ENCODE measurements around the gene PSAP.

DNA sequence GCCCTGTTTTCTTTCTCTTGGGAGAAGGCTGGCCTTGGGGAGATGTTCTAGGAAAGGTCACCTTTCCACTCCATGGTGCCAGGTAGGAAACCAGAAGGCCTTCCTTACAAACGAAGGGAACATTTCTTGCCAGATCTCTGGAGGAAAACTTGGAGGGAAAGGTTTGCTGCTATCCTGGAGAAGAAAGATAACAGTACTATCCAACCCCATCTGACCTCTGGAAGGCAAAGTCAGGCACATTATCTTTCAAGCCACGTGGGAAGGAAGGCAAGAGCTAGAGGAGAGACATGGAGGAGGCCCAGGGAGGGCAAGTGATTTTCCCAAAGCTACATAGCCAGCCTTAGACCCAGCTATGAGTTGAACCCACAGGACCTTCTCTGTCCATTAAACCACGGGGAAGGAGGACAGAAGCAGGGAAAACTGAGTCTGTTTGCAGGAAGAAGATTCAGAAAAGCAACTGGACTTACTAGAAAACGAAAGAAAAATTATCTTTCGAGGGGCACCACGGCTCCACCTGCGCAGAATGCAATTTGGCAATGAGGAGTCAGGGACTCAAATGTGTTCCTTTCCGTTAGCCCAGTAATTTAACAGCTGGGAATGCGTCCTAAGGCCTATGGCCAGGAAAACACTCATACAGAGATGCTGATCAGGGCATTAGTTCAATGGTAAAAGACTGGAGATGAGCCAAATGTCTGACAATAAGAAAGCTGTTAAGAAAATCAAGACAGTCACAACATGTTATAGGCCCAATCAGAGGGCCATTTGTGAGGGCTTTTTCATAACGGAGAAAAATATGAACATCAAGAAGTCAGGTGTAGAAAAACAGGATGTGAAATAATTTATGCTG is 32.0 kb upstream of the PSAP start:
- TF ChIP-seq, protein P1, sequence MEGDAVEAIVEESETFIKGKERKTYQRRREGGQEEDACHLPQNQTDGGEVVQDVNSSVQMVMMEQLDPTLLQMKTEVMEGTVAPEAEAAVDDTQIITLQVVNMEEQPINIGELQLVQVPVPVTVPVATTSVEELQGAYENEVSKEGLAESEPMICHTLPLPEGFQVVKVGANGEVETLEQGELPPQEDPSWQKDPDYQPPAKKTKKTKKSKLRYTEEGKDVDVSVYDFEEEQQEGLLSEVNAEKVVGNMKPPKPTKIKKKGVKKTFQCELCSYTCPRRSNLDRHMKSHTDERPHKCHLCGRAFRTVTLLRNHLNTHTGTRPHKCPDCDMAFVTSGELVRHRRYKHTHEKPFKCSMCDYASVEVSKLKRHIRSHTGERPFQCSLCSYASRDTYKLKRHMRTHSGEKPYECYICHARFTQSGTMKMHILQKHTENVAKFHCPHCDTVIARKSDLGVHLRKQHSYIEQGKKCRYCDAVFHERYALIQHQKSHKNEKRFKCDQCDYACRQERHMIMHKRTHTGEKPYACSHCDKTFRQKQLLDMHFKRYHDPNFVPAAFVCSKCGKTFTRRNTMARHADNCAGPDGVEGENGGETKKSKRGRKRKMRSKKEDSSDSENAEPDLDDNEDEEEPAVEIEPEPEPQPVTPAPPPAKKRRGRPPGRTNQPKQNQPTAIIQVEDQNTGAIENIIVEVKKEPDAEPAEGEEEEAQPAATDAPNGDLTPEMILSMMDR (IDR thresholded peaks at IDR 0.05): no peak
- TF ChIP-seq POLR2A (IDR thresholded peaks at IDR 0.05): no peak

Data from esophagus squamous epithelium (tissue), 4 donors.